Activated T-cell treated with anti-CD3 and anti-CD28 coated beads for 24 hours (primary cell): ENCODE results near the gene SDK1.

ENCODE experiments used
- DNase-seq: peaks from one replicate; pipeline ENCODE4 v3.0.0-alpha.2; 2020; ENCODE audit warnings: low read depth

Gene SDK1

GRCh38 chr7:4162884-4163564 is 862.0 kb downstream of the SDK1 start:
- no peak for DNase-seq

GRCh38 chr7:4163565-4164203 is 862.6 kb downstream of the SDK1 start:
- DNase-seq, result no peak

- no peak for DNase-seq
Observed at GRCh38 chr7:4164556-4164955, 863.5 kb downstream of the SDK1 start.

GRCh38 chr7:4166340-4166739 is 865.3 kb downstream of the SDK1 start:
- DNase-seq, result no peak

- DNase-seq, result no peak
Observed at GRCh38 chr7:4166807-4167206, 865.8 kb downstream of the SDK1 start.

- no peak for DNase-seq
Observed at GRCh38 chr7:4167385-4167910, 866.4 kb downstream of the SDK1 start.

GRCh38 chr7:4168041-4168440 is 867.0 kb downstream of the SDK1 start:
- no peak for DNase-seq

- DNase-seq, result no peak
Observed at GRCh38 chr7:4168541-4168940, 867.5 kb downstream of the SDK1 start.

GRCh38 chr7:4169455-4169854 is 868.4 kb downstream of the SDK1 start:
- DNase-seq, result no peak

GRCh38 chr7:4170997-4171786 is 870.1 kb downstream of the SDK1 start:
- DNase-seq, result no peak

- no peak for DNase-seq
Observed at GRCh38 chr7:4172883-4173282, 871.8 kb downstream of the SDK1 start.

- no peak for DNase-seq
Observed at GRCh38 chr7:4173615-4174014, 872.6 kb downstream of the SDK1 start.

GRCh38 chr7:4174016-4174415 is 873.0 kb downstream of the SDK1 start:
- no peak for DNase-seq

- DNase-seq, result no peak
Observed at GRCh38 chr7:4174451-4174850, 873.4 kb downstream of the SDK1 start.

- DNase-seq, result no peak
Observed at GRCh38 chr7:4174884-4175283, 873.8 kb downstream of the SDK1 start.

GRCh38 chr7:4175346-4175973 is 874.4 kb downstream of the SDK1 start:
- DNase-seq, result no peak

- no peak for DNase-seq
Observed at GRCh38 chr7:4177001-4177400, 875.9 kb downstream of the SDK1 start.

- no peak for DNase-seq
Observed at GRCh38 chr7:4178416-4178815, 877.4 kb downstream of the SDK1 start.

GRCh38 chr7:4178916-4179687 is 878.0 kb downstream of the SDK1 start:
- DNase-seq, result no peak

GRCh38 chr7:4179688-4180380 is 878.8 kb downstream of the SDK1 start:
- no peak for DNase-seq

GRCh38 chr7:4181446-4181845 is 880.4 kb downstream of the SDK1 start:
- no peak for DNase-seq
